HG03378 (cell line): ENCODE data around the gene DCLK2.
"Not testable (repeated sequence)": the region's sequence is repeated elsewhere in the genome, so short reads cannot be mapped to it uniquely, and the experiment has no call there.

Experiments
- ATAC-seq: cut with Tn5 transposase; IDR thresholded peaks from one replicate; pipeline ENCODE4 v1.9.1; 2021; ENCODE audit warnings: mild to moderate bottlenecking, moderate library complexity; ENCODE audit not compliant: unreplicated experiment

Gene DCLK2

DNA sequence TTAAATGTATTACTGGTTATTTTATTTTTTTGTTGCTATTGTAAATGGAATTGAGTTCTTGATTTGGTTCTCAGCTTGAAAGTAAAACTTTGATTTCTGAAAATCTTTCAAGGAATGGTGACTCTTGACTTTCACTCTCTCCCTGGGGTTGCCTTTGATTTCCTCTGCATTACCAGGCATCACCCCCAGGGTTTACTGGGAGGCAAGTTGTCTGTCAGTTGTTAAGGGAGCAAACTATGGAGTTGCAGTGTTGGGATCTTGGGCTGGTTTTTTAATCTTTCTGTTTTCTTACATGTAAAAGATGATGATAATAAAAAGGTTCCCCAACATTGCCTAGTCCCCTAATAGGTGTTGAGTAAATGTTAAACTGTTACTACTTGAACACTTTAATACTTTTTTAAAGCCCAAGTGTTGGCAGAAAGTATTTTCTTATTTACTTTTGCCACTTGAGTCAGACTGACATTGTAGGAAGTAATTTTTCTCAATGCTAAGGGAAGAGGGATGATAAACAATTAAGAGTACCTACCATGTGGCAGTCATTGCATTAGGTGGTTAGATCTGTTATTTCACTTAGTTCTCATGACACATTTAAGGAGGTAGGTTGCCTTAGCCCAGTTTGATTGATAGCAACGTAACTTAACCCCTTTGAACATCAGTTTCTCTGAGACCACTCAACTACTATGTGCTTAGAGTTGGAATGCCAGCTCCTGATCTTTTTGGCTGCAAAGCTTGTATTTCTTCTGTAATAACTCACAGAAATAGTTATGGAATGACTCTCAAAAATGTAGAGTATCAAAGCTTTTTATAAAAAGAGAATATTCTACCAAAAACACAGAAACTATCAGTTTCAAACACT, 67.1 kb downstream of the DCLK2 start:
- no peak for ATAC-seq

DNA sequence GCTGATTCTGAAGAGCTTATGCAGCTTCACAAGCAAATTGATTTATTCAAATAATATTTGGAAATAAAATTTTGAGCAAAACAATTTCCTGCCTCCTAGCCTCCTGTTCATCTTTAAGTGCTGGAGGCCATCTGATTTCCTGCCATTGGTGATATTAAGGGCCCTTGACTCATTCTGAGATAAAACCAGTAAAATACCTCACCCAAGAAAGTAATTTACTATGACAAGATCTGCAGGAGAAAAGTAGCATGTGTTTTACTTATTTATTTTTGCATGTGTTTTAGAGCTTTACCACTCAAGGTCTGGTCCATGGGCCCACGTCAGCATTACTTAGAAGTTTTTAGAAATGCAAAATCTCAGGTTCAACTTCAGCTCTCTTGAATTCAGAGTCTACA, 67.7 kb downstream of the DCLK2 start:
- ATAC-seq = no peak

DNA sequence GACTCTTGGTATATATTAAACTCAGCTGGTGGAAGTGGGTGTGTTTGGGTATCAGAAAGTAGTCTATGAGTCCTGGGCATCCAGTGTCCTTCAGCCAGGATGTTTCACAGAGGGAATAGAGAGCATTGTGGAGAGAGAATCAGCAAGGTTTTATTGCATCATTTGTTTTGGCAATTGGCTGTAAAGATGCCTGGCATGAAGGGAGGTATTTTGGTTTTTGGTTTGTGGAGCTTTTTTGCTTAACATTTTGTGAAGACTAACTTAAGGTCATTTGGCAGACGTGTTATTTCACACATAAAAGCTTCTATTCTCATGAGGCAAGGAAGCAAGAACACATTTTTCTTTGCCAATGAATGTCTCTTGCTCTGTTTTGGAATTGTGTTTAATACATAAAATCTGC, 71.1 kb downstream of the DCLK2 start:
- no peak for ATAC-seq

GRCh38 chr4:150150629-150151062, 72.4 kb downstream of the DCLK2 start:
- no peak for ATAC-seq

- ATAC-seq = no peak
These were observed 74.5 kb downstream of the DCLK2 start for GRCh38 chr4:150152766-150153165.

DNA sequence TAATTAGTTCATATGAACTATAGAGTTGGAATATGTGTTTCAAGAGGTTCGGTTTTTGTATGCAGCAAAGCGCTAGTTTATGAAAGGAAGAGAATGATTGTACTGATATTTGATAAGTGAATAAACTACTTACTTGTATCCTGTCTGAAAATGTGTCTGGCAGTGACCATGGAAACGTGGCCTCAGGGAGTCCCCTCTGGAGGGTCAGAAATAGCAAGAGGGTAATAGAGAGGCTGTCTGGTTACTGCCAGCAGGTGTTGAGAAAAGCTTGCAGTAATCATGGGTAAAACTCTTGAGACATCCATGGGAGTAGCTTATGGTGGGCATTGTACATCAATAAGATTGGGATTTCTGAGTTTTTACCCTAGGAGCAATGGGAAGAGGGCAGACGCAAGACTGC, 77.1 kb downstream of the DCLK2 start:
- ATAC-seq = no peak

DNA sequence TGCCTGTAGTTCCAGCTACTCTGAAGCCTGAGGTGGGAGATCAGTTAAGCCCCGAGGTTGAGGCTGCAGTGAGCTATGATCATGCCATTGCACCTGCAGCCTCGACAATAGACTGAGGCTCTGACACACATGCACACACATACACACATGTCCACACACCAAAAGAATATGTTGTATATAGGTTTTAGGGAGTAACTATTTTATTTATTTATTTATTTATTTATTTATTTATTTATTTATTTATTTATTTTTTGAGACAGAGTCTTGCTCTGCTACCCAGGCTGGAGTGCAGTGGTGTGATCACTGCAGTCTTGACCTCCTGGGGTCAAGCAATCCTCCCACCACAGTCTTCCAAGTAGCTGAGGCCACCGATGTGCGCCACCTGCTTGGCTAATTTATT, 78.3 kb downstream of the DCLK2 start:
- ATAC-seq = no peak

DNA sequence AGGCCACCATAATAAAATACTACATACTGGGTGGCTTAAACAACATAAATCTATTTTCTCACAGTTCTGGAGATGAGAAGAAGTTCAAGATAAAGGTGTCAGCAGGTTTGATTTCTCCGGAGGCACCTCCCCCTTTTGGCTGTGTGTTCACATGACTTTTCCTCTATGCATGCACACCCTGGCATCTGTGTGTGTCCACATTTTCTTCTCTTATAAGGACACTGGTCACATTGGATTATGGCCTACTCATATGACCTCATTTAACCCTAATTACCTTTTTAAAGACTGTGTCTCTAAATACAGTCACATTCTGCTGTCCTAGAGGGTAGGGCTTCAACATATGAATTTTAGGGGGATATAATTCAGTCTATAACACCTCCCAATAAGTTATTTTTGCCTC, 79.8 kb downstream of the DCLK2 start:
- no peak for ATAC-seq

DNA sequence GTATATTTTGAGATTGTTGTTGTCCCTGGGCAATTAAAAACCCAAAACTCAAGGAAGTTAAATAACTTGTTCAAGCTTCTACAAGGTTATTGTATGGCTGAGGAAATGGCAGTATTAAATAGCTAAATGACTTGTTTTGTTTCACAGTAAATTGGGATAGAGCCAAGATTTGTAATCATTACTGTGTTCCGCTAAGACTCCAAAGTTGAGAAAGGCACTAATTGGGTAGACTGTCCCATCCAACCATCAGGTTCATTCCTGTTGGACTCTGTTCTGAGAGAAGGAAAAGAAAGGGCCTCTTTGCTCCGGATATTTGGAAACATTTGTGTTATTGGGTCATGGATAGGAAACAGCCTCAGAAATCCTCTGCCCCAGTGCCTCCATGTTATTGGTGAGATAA, 82.2 kb downstream of the DCLK2 start:
- no peak for ATAC-seq

DNA sequence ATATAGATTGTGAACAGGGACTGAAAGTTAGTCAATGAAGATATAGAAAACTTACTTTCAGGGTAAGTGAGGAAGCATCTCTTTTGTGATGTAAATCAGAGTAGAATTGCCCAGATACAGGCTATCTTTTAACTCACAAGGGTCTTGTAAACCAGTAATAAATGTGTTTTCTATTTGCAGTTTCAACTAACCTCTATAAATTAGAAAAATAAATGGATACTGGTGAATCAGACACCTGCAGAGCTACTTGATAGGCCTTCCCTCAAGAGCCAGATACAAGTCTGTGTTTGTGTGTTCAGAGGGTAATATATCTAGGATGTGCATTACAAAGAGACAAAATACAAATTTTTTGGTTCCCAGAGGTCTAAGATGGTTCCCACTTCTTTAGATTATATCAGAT, 82.9 kb downstream of the DCLK2 start:
- no peak for ATAC-seq

DNA sequence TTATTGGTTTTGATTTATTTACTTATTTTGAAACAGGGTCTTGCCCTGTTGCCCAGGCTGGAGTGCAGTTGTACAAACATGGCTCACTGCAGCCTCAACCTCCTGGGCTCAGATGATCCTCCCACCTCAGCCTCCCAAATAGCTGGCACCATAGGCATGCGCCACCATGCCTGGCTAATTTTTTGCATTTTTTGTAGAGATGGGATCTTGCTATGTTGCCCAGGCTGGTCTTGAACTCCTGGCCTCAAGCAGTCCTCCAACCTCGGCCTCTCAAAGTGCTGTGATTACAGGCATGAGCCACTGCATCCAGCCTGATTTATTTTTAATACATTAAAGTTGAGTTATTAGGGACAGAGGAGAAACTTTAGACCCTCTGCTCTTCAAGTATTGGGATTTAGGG, 83.8 kb downstream of the DCLK2 start:
- ATAC-seq = not testable (repeated sequence)

- ATAC-seq = no peak
These were observed 85.8 kb downstream of the DCLK2 start for GRCh38 chr4:150164055-150164454.

- ATAC-seq = no peak
These were observed 86.8 kb downstream of the DCLK2 start for GRCh38 chr4:150164956-150165629.

GRCh38 chr4:150167054-150167453, 88.8 kb downstream of the DCLK2 start:
- no peak for ATAC-seq

DNA sequence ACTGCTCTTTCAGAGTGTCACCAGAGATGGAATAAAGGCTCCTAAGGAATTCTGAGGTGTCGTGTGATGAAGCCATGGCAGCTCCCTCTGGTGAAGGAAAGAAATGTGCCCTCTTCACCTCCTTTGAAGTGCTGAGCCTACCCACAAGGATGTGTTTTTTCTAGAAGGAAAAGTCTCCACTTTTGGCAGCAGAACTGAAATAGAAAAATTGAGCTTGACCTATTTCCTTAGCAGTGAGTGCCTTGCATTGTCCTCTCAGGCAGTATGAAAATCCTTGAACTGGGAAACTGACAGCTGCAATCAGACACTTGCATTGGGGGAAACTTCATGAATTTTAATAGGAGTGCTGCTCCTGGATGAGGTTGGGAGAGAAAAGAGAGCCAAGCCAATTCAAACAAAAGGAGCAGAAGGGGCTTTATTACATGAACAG, 95.2 kb downstream of the DCLK2 start:
- ATAC-seq = no peak

- no peak for ATAC-seq
These were observed 95.7 kb downstream of the DCLK2 start for GRCh38 chr4:150173982-150174398.

- no peak for ATAC-seq
These were observed 98.3 kb downstream of the DCLK2 start for GRCh38 chr4:150176547-150176946.

- no peak for ATAC-seq
These were observed 99.9 kb downstream of the DCLK2 start for GRCh38 chr4:150178161-150178560.

- no peak for ATAC-seq
These were observed 103.3 kb downstream of the DCLK2 start for GRCh38 chr4:150181536-150181935.

- no peak for ATAC-seq
These were observed 104.5 kb downstream of the DCLK2 start for GRCh38 chr4:150182794-150183193.

GRCh38 chr4:150185033-150185432, 106.8 kb downstream of the DCLK2 start:
- ATAC-seq = not testable (repeated sequence)

DNA sequence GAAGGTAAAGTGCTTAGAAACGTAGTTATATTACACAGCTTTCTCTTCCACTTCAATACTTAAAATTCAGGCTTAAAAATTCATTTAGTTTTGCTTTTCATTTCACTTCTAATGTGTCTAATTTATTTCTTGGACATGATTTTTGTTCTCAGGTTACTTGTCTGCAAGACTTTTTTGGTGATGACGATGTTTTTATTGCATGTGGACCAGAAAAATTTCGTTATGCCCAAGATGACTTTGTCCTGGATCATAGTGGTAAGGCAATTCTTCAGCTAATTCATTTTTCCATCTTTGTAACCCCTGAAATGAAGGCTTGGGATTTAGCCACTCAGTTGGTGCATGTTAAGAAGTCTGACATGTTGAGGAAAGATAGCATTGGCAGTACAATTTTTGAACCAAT, 114.7 kb downstream of the DCLK2 start:
- no peak for ATAC-seq
